Measurements from ENCODE around the gene NUP43. TPM values are rescaled to one million over a fixed set of nuclear protein-coding genes. Genes with fewer than 3 reads are reported as not detected.
"Not testable (repeated sequence)": the region's sequence is repeated elsewhere in the genome, so short reads cannot be mapped to it uniquely, and the experiment has no call there.

The NUP43 gene
- total RNA-seq, 1 experiment from 2014 or later: 70.9 TPM

DNA sequence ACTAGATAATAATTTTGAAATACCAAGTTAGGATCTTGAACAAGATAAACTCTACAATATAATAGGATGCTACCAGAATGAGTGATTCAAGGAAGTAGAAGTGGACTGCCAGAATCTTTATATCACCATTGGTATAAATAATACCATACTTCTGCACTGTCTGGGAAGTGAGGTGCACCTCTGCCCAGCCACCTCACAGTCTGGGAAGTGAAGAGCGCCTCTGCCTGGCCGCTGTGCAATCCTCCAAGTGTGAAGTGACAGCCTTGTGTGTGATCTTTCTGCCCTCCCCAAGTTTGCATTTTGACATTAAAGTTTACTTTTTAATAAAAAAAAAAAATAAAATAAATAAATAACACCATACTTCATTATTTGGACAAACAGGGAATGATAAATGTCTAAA lies 47.2 kb downstream of the NUP43 start:
- Histone ChIP-seq H3K9me3 (replicated peaks) (no peaks in the 10 kb centered on the region), H3K4me1 (replicated peaks) (peaks cover 8% of the 10 kb centered on the region), H3K27ac (no peak overlapping the region), H3K4me3 (no peak overlapping the region), H3K27me3 (replicated peaks) (no peaks in the 10 kb centered on the region), H3K36me3 (peaks cover 61% of the 10 kb centered on the region)
- DNase-seq (ENCODE audit: low read depth in 1 of 2, low spot score in 2 of 2): no peak

DNA sequence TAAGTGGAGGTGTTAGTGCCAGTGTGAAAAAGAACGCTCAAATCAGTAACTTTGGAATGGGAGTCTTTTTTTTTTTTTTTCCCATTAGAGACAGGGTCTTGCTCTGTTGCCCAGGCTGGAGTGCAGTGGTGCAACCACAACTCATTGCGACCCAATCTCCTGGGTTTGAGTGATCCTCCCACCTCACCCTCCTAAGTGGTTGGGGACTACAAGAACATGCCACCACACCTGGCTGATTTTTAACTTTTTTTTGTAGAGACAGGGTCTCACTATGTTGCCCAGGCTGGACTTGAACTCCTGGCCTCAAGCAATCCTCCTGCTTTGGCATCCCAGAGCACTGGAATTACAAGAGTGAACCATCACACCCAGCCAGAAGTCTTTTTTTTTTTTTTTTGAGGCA lies 48.2 kb downstream of the NUP43 start:
- Histone ChIP-seq H3K36me3 (peaks cover 62% of the 10 kb centered on the region), H3K27me3 (replicated peaks) (no peaks in the 10 kb centered on the region), H3K4me1 (replicated peaks) (peaks cover 8% of the 10 kb centered on the region), H3K27ac (no peak overlapping the region), H3K4me3 (no peak overlapping the region), H3K9me3 (replicated peaks) (no peaks in the 10 kb centered on the region)
- no peak for DNase-seq (ENCODE audit: low read depth in 1 of 2, low spot score in 2 of 2)

DNA sequence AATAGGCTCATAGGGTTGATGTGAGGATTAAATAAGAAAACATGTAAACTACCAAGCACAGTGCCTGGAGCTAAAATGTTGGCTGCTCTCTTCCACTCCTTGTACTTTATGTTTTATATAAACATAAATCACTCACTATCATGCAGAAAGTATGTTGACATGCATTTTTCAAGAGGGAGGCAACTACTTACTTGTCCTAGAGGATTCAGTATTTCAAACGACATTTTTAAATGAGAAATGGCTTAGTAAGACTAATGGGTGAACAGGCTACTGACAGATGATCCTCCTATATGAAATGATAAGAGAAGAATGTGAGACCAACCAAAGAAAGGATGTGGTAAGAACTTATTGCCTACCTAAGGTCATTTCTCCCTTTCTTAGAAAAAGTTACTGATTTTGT lies 49.4 kb downstream of the NUP43 start:
- no peaks in the 10 kb centered on the region for H3K9me3 ChIP-seq (replicated peaks)
- no peaks in the 10 kb centered on the region for H3K27me3 ChIP-seq (replicated peaks)
- H3K27ac ChIP-seq: peak overlapping the region; percentile 13; the same call in 1 of the 2 replicates
- H3K4me1 ChIP-seq (replicated peaks): peaks cover 8% of the 10 kb centered on the region
- H3K36me3 ChIP-seq: peaks cover 68% of the 10 kb centered on the region
- DNase-seq (ENCODE audit: low read depth in 1 of 2, low spot score in 2 of 2): no peak
- no peak overlapping the region for H3K4me3 ChIP-seq

DNA sequence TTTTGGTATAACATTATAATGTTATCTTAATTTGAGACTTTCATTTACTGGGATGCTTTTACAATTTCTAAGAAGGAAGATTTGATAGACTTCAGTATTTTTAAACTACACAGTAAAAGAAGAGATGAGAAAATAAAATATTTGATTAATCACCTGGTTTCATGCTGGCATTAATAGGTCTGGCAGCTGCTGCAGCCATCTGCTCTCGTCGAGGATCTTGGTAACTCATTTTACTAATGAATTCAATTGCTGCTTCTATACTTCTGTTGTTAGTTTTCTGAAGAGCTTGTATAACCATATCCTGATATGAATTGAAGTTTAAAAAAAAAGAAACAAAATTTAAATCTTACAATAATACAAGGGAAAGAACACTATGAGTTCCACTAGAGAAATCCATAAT lies 51.4 kb downstream of the NUP43 start:
- H3K36me3 ChIP-seq: peaks cover 65% of the 10 kb centered on the region
- no peaks in the 10 kb centered on the region for H3K9me3 ChIP-seq (replicated peaks)
- no peak overlapping the region for H3K27ac ChIP-seq
- DNase-seq (ENCODE audit: low read depth in 1 of 2, low spot score in 2 of 2): no peak
- no peaks in the 10 kb centered on the region for H3K27me3 ChIP-seq (replicated peaks)
- H3K4me1 ChIP-seq (replicated peaks): peaks cover 8% of the 10 kb centered on the region
- H3K4me3 ChIP-seq: no peak overlapping the region

DNA sequence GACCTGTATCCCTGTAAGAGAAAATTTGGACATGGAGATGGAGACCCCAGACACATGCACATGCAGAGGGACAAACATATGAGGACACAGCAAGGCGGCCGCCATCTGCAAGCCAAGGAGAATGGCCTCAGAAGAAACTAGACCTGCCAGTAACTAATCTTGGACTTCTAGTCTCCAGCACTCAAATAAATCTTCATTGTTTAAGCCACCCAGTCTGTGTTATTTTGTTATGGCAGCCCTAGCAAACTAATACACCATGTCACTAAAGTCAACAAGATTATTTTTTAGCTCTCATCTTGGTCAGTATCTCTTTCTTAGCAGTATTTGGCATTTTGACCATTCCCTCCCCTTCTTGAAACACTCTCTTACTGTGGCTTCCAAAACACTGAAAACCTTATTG lies 55.1 kb downstream of the NUP43 start:
- no peak for DNase-seq (ENCODE audit: low read depth in 1 of 2, low spot score in 2 of 2)

DNA sequence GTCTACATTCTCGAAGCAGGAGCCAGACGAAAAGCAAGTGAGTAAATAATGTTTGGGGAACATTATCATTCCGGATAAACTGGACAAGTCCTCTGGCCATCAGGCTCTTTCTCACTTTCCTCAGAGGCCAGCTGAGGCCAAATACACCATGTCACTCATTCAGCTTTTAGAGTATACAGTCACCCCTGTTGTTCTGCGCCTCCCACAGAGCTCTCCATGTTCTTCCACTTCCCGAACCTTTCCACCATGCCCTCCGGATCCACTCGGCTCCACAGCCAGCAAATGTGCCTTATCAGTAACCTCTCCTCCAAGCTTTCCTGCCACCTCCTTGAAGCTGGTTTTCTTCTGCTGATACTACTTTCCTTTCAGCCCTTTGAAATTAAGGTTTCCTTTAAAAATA lies 60.1 kb downstream of the NUP43 start:
- Histone ChIP-seq H3K27ac (no peak overlapping the region), H3K27me3 (replicated peaks) (no peaks in the 10 kb centered on the region)

More for the DNA sequence above, 55.1 kb downstream of the NUP43 start:
- Histone ChIP-seq H3K27ac (no peak overlapping the region), H3K4me1 (replicated peaks) (no peaks in the 10 kb centered on the region), H3K4me3 (no peak overlapping the region), H3K9me3 (replicated peaks) (no peaks in the 10 kb centered on the region), H3K36me3 (peaks cover 57% of the 10 kb centered on the region), H3K27me3 (replicated peaks) (no peaks in the 10 kb centered on the region)

DNA sequence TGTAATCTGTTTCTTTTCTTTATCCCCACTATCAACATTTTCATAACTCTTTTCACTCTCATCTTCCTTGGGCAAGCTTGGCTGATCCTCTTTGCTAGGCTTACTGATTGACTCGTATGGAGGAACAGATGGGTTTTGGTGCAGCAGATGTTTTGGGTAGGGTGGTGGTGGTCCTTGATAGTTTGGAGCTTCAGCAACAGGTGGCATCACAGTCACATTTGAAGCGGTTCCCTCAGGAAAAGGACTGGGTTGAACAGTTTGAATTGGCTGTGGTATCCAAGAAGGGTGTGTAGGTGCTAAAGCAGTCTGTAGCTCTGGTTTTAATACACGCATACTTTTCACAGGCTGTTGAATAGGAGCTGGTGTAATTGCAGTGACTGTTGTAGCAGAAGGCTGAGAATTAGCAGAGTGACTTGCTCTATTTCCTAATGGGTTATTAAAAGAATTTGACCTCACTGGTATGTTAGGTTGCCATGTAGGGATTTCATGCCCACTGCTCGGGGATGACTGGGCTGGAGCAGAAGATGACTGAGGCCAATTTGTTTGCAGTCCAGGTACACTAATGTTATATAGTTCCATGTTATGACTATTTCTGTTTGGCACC lies 63.0 kb downstream of the NUP43 start:
- H3K27ac ChIP-seq: no peak overlapping the region
- DNase-seq (ENCODE audit: low read depth in 1 of 2, low spot score in 2 of 2): no peak

More for the DNA sequence above, 60.1 kb downstream of the NUP43 start:
- Histone ChIP-seq H3K4me1 (replicated peaks) (no peaks in the 10 kb centered on the region), H3K9me3 (replicated peaks) (no peaks in the 10 kb centered on the region), H3K36me3 (peaks cover 46% of the 10 kb centered on the region), H3K4me3 (no peak overlapping the region)
- no peak for DNase-seq (ENCODE audit: low read depth in 1 of 2, low spot score in 2 of 2)

DNA sequence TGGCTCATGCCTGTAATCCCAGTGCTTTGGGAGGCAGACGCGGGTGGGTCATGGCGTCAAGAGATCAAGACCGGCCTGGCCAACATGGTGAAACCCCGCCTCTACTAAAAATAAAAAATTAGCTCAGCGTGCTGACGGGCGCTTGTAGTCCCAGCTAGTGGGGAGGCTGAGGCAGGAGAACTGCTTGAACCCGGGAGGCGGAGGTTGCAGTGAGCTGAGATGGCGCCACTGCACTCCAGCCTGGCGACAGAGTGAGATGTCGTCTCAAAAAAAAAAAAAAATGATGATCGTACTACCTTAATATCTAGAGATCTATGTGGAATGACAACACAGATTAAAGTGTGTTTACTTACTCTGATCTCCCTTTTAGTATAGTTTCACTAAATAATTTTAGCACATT lies 64.5 kb downstream of the NUP43 start:
- DNase-seq (ENCODE audit: low read depth in 1 of 2, low spot score in 2 of 2); H3K4me3 ChIP-seq; H3K27ac ChIP-seq; H3K27me3 ChIP-seq (replicated peaks); H3K9me3 ChIP-seq (replicated peaks); H3K4me1 ChIP-seq (replicated peaks): not testable (repeated sequence)
- peaks cover 64% of the 10 kb centered on the region for H3K36me3 ChIP-seq

More for the DNA sequence above, 63.0 kb downstream of the NUP43 start:
- Histone ChIP-seq H3K9me3 (replicated peaks) (no peaks in the 10 kb centered on the region), H3K27me3 (replicated peaks) (no peaks in the 10 kb centered on the region), H3K4me1 (replicated peaks) (no peaks in the 10 kb centered on the region), H3K36me3 (peaks cover 57% of the 10 kb centered on the region), H3K4me3 (no peak overlapping the region)

DNA sequence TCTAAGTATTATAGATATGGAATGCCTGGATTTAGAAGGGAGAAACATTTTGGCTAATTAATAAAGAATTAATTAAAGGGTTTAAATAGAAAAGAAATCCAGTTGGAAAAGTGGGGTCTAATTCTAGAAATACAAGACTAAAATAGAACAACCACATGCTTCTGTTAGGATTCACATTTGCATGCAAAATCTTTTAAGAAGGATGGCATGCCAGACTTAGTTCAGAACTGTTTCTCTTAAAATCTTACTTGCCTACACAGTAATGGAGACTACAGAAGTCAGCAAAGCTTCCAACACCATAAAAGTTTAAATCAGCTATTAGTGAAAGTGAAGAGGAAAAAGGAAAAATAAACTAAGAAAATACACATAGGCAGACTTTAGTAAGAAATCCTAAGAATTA lies 65.1 kb downstream of the NUP43 start:
- H3K27ac ChIP-seq: no peak overlapping the region
- DNase-seq (ENCODE audit: low read depth in 1 of 2, low spot score in 2 of 2): no peak
- H3K9me3 ChIP-seq (replicated peaks): no peaks in the 10 kb centered on the region
- H3K36me3 ChIP-seq: peaks cover 64% of the 10 kb centered on the region
- H3K4me1 ChIP-seq (replicated peaks): no peaks in the 10 kb centered on the region
- no peaks in the 10 kb centered on the region for H3K27me3 ChIP-seq (replicated peaks)
- no peak overlapping the region for H3K4me3 ChIP-seq

DNA sequence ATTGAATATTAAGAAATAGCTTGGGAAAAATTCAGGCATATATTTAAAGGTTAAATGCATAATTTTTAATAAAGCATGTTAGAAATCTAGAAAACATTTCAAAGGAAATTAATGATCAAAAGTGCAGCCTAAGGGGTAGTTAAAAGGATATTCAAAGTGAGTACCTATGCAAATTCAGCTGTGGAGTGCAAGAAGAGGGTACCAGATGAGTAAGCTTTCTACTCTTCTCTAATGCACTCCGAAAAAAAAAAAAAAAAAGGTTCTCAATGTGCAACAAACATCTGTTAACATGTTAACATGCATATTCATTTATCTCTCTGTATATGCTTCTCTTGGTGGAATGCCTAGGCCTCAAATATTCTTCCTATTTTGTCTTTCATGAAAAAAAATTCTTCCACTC lies 65.8 kb downstream of the NUP43 start:
- Histone ChIP-seq H3K9me3 (replicated peaks) (no peaks in the 10 kb centered on the region), H3K4me3 (no peak overlapping the region), H3K27me3 (replicated peaks) (no peaks in the 10 kb centered on the region), H3K27ac (no peak overlapping the region), H3K36me3 (peaks cover 68% of the 10 kb centered on the region), H3K4me1 (replicated peaks) (no peaks in the 10 kb centered on the region)
- no peak for DNase-seq (ENCODE audit: low read depth in 1 of 2, low spot score in 2 of 2)

Other genes with a start within 250 kb of the NUP43 start
- gene PPIL4, start 200.5 kb downstream of the NUP43 start, total RNA-seq (2014; rRNA removed; shearing (Covaris generic)): 37.0 and 43.9 TPM in 2 replicates
- gene GINM1, start 180.2 kb downstream of the NUP43 start, total RNA-seq (2014; rRNA removed; shearing (Covaris generic)): 52.4 and 56.4 TPM in 2 replicates
- gene KATNA1, start 97.8 kb downstream of the NUP43 start, total RNA-seq (2014; rRNA removed; shearing (Covaris generic)): 32.6 and 38.2 TPM in 2 replicates
- 20.9 and 23.8 TPM in 2 replicates for gene LATS1, start 28.4 kb downstream of the NUP43 start, total RNA-seq (2014; rRNA removed; shearing (Covaris generic))
- 90.1 and 199 TPM in 2 replicates for gene PCMT1, start 3.2 kb upstream of the NUP43 start, total RNA-seq (2014; rRNA removed; shearing (Covaris generic))
- 55.7 and 143 TPM in 2 replicates for gene LRP11, start 117.8 kb upstream of the NUP43 start, total RNA-seq (2014; rRNA removed; shearing (Covaris generic))
- gene RAET1E, start 151.6 kb upstream of the NUP43 start, total RNA-seq (2014; rRNA removed; shearing (Covaris generic)): 0.28 TPM in 1 of 2 replicates, not detected in the other
- gene RAET1G, start 176.6 kb upstream of the NUP43 start, total RNA-seq (2014; rRNA removed; shearing (Covaris generic)): 0.16 and 0.68 TPM in 2 replicates
- 12.2 and 19.7 TPM in 2 replicates for gene ULBP2, start 195.5 kb upstream of the NUP43 start, total RNA-seq (2014; rRNA removed; shearing (Covaris generic))
- gene ULBP1, start 217.4 kb upstream of the NUP43 start, total RNA-seq (2014; rRNA removed; shearing (Covaris generic)): 0.03 TPM in 1 of 2 replicates, not detected in the other